Right cardiac atrium (tissue), 5 donors: Measurements from ENCODE around the gene C1QTNF6. TPM values are rescaled to one million over a fixed set of nuclear protein-coding genes. Genes with fewer than 3 reads are reported as not detected.

Experiments used
- ATAC-seq, 2 donors: fragments of 200-7000 bp; cut with Tn5 transposase; one replicate each; pipeline versions ENCODE4 v1.8.0 to v1.9.1; 2020; ENCODE audit warnings: moderate library complexity in 2 of 2, mild to moderate bottlenecking in 1 of 2
- DNase-seq, 3 donors: peaks; one replicate each; pipeline ENCODE4 v3.0.0-alpha.2; 2020
- H3K27ac ChIP-seq: one replicate; pipeline ENCODE4 v1.5.1; 2013; ENCODE audit warnings: mild to moderate bottlenecking, low read length, control low read depth, moderate library complexity
- H3K27me3 ChIP-seq: one replicate; pipeline ENCODE4 v1.6.1; 2013; ENCODE audit not compliant: control insufficient read depth, insufficient read depth
- H3K4me1 ChIP-seq: one replicate; pipeline ENCODE4 v1.6.1; 2013; ENCODE audit warnings: low read length; ENCODE audit not compliant: control insufficient read depth, insufficient read depth
- H3K4me3 ChIP-seq: one replicate; pipeline ENCODE4 v1.5.1; 2013; ENCODE audit warnings: low read length, control low read depth
- H3K9me3 ChIP-seq: one replicate; pipeline ENCODE4 v1.6.1; 2013; ENCODE audit warnings: low read length; ENCODE audit not compliant: control insufficient read depth
- WGBS: extraction: QIAGEN DNeasy Blood & Tissue Kit; methylation state at CpG from one replicate; pipeline ENCODE4 v1.1.7; 2013; 5-methylcytosine and 5-hydroxymethylcytosine counted together
- intact Hi-C, 4 donors: fragments of 100-400 bp; cut with DNase I; formaldehyde crosslinking; loops; one replicate each; pipeline versions ENCODE4 v1.11.0 to v1.14.0; 2022 to 2023
- polyA plus RNA-seq: library from polyadenylated mRNA; stranded (reverse); fragments of 200-250 nt; gene quantifications from one replicate; pipeline ENCODE4 v1.2.3, GENCODE V29; 2013
- total RNA-seq, 4 donors: library from RNA; stranded (reverse); fragmentation: NEBNext Ultra II Directional; extraction: Animal tissue kit (Norgen Biotek cat#: 25700); gene quantifications; one replicate each; pipeline ENCODE4 v1.2.1, GENCODE V29; 2021
- donor health status: healthy with polysubstance abuse.
- donor health status: DM: no; HTN: yes; CAD: no.
- donor health status: DM: no; HTN: no; CAD: no.
- donor health status: DM: no; HTN: yes; CAD: no; lungs with severe emphysema.
- donor health status: DM: yes; HTN: yes; CAD: no.

C1QTNF6 gene
- total and polyA plus RNA-seq, 5 donors: 2.0 to 3.3 (median 2.8) TPM

- H3K27ac ChIP-seq: peak overlapping the region; percentile 13
- H3K4me3 ChIP-seq: no peak overlapping the region
- 65% methylated on average over 9 of the region's 9 CpGs for WGBS
- H3K4me1 ChIP-seq: peaks cover 9% of the 10 kb centered on the region
- DNase-seq: peak in 2 of 3 donors; percentile 12 to 41
- H3K27me3 ChIP-seq: no peaks in the 10 kb centered on the region
- no peaks in the 10 kb centered on the region for H3K9me3 ChIP-seq
- peak; percentile 10 to 34 for ATAC-seq
- intact Hi-C loops: no loop called here
Observed at GRCh38 chr22:37186228-37186996, 1.6 kb downstream of the C1QTNF6 start.

- Histone ChIP-seq H3K4me3 (no peak overlapping the region), H3K27ac (no peak overlapping the region), H3K27me3 (no peaks in the 10 kb centered on the region), H3K4me1 (peaks cover 9% of the 10 kb centered on the region), H3K9me3 (no peaks in the 10 kb centered on the region)
- peak; percentile 8 to 18 (median 15) for DNase-seq
- no peak for ATAC-seq
- intact Hi-C loops: no loop called here
- WGBS: 82% methylated on average over 13 of the region's 13 CpGs
Observed at GRCh38 chr22:37185646-37186227, 2.3 kb downstream of the C1QTNF6 start.

- no peaks in the 10 kb centered on the region for H3K27me3 ChIP-seq
- ATAC-seq: no peak
- H3K9me3 ChIP-seq: no peaks in the 10 kb centered on the region
- peaks cover 9% of the 10 kb centered on the region for H3K4me1 ChIP-seq
- peak; percentile 6 to 44 (median 43) for DNase-seq
- no peak overlapping the region for H3K27ac ChIP-seq
- 91% methylated on average over 18 of the region's 18 CpGs for WGBS
- intact Hi-C loops: no loop called here
- no peak overlapping the region for H3K4me3 ChIP-seq
Observed at GRCh38 chr22:37184816-37185541, 3.1 kb downstream of the C1QTNF6 start.

GRCh38 chr22:37184380-37184755, 3.7 kb downstream of the C1QTNF6 start:
- WGBS: 86% methylated on average over 12 of the region's 12 CpGs
- ATAC-seq (no peak), DNase-seq (peak in 2 of 3 donors; percentile 6 to 39)
- H3K4me1 ChIP-seq: peaks cover 9% of the 10 kb centered on the region
- no peaks in the 10 kb centered on the region for H3K27me3 ChIP-seq
- no peak overlapping the region for H3K27ac ChIP-seq
- no peaks in the 10 kb centered on the region for H3K9me3 ChIP-seq
- H3K4me3 ChIP-seq: no peak overlapping the region
- intact Hi-C loops: no loop called here

- 79% methylated on average over 17 of the region's 17 CpGs for WGBS
- peak in 2 of 3 donors; percentile 13 to 39 for DNase-seq
Observed at GRCh38 chr22:37183432-37184379, 4.3 kb downstream of the C1QTNF6 start.

GRCh38 chr22:37182949-37183245, 5.2 kb downstream of the C1QTNF6 start:
- H3K27me3 ChIP-seq: no peaks in the 10 kb centered on the region
- H3K4me3 ChIP-seq: no peak overlapping the region
- intact Hi-C loops: no loop called here
- no peak overlapping the region for H3K27ac ChIP-seq
- peak in 2 of 3 donors; percentile 5 to 21 for DNase-seq
- H3K4me1 ChIP-seq: peaks cover 13% of the 10 kb centered on the region
- 95% methylated on average over 3 of the region's 3 CpGs for whole genome bisulfite sequencing
- H3K9me3 ChIP-seq: no peaks in the 10 kb centered on the region
- ATAC-seq: no peak

More at GRCh38 chr22:37183432-37184379, 4.3 kb downstream of the C1QTNF6 start:
- no peak overlapping the region for H3K4me3 ChIP-seq
- no peak for ATAC-seq
- intact Hi-C loops: no loop called here
- H3K27me3 ChIP-seq: no peaks in the 10 kb centered on the region
- H3K27ac ChIP-seq: no peak overlapping the region
- no peaks in the 10 kb centered on the region for H3K9me3 ChIP-seq
- H3K4me1 ChIP-seq: peaks cover 10% of the 10 kb centered on the region

GRCh38 chr22:37182101-37182948, 5.7 kb downstream of the C1QTNF6 start:
- no peaks in the 10 kb centered on the region for H3K27me3 ChIP-seq
- intact Hi-C loops: no loop called here
- ATAC-seq: no peak
- peaks cover 12% of the 10 kb centered on the region for H3K4me1 ChIP-seq
- 90% methylated on average over 37 of the region's 37 CpGs for WGBS
- H3K27ac ChIP-seq: no peak overlapping the region
- peak in 2 of 3 donors; percentile 7 to 53 for DNase-seq
- H3K9me3 ChIP-seq: no peaks in the 10 kb centered on the region
- no peak overlapping the region for H3K4me3 ChIP-seq

GRCh38 chr22:37181681-37182080, 6.4 kb downstream of the C1QTNF6 start:
- Histone ChIP-seq H3K9me3 (no peaks in the 10 kb centered on the region), H3K4me3 (no peak overlapping the region), H3K4me1 (peaks cover 18% of the 10 kb centered on the region), H3K27ac (no peak overlapping the region), H3K27me3 (no peaks in the 10 kb centered on the region)
- WGBS: 81% methylated on average over 4 of the region's 4 CpGs
- DNase-seq (no peak), ATAC-seq (no peak)
- intact Hi-C loops: no loop called here

GRCh38 chr22:37180531-37181231, 7.4 kb downstream of the C1QTNF6 start:
- peak in 1 of 3 donors; percentile 27 for DNase-seq
- Histone ChIP-seq H3K27ac (no peak overlapping the region), H3K27me3 (no peaks in the 10 kb centered on the region), H3K4me3 (no peak overlapping the region), H3K4me1 (peaks cover 28% of the 10 kb centered on the region), H3K9me3 (no peaks in the 10 kb centered on the region)
- intact Hi-C loops: no loop called here
- ATAC-seq: no peak
- 89% methylated on average over 15 of the region's 15 CpGs for WGBS
